Kidney epithelial cell (primary cell): Measurements from ENCODE around the gene SAXO2. TPM values are rescaled to one million over a fixed set of nuclear protein-coding genes. Genes with fewer than 3 reads are reported as not detected.
"Not testable (repeated sequence)": the region's sequence is repeated elsewhere in the genome, so short reads cannot be mapped to it uniquely, and the experiment has no call there.

Source experiments
- DNase-seq: peaks from one replicate; pipeline ENCODE4 v3.0.0-alpha.2; 2010; ENCODE audit warnings: low read depth
- H3K27me3 ChIP-seq: 2 replicates; pipeline ENCODE4 v1.6.0; 2011; ENCODE audit warnings: low read length; ENCODE audit not compliant: control insufficient read depth, insufficient read depth
- H3K36me3 ChIP-seq: 2 replicates; pipeline ENCODE4 v1.5.1; 2011; ENCODE audit warnings: low read length; ENCODE audit not compliant: control insufficient read depth, insufficient read depth
- H3K4me3 ChIP-seq: 2 replicates; pipeline ENCODE4 v1.5.1; 2011; ENCODE audit warnings: low read depth, mild to moderate bottlenecking, control low read depth, low read length
- total RNA-seq: library from RNA; depleted of rRNA; stranded (reverse); fragments of >200 nt; gene quantifications from 2 replicates; pipeline ENCODE4 v1.2.3, GENCODE V29; 2015
- TF ChIP-seq, protein P1 (sequence below): IDR thresholded peaks from 2 replicates; pipeline ENCODE4 v1.5.1; 2011; ENCODE audit warnings: mild to moderate bottlenecking, moderate library complexity, low read length, control low read depth, inconsistent platforms; ENCODE audit not compliant: insufficient read depth, poor library complexity, severe bottlenecking

SAXO2 gene
- total RNA-seq, 1 donor from 2014 or later, result 0.79 TPM

DNA sequence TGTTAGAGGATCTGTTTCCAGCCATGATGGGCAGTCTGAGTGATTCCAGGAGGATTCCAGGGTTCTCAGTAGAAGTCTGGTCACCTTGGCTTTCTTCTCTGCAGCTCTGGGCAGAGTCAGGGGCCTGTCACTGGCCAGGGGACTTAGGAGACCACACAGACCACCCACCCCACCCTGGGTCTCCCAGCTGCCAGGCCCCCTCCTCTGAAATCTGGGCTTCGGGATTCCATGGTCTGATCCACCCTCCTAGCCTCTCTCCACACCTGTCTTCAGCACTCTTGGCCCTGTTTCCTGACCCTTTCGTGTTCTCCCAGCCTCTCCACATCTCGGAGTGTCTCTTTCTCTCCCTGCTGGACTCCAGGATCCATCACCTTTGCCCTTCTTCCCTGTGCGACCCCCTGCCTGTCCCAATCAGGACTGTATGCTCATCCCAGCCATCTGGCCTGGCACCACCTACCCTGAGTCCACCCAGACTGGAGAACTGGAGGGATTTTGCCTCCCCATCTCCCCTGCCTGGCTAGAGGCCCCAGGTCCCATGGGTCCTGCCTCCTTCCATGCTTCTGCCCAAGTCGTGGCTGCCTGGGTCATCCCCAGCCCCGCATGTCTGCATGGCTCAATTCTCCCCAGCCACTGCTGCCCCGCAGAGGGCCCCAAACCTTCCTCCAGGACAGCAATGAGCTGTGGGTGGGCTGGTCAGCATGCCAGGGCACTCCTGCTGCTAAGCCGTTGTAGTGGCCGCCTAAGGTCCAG, 52.3 kb downstream of the SAXO2 start:
- Histone ChIP-seq H3K4me3 (no peak overlapping the region), H3K27me3 (no peaks in the 10 kb centered on the region), H3K36me3 (no peaks in the 10 kb centered on the region)
- TF ChIP-seq, protein P1, sequence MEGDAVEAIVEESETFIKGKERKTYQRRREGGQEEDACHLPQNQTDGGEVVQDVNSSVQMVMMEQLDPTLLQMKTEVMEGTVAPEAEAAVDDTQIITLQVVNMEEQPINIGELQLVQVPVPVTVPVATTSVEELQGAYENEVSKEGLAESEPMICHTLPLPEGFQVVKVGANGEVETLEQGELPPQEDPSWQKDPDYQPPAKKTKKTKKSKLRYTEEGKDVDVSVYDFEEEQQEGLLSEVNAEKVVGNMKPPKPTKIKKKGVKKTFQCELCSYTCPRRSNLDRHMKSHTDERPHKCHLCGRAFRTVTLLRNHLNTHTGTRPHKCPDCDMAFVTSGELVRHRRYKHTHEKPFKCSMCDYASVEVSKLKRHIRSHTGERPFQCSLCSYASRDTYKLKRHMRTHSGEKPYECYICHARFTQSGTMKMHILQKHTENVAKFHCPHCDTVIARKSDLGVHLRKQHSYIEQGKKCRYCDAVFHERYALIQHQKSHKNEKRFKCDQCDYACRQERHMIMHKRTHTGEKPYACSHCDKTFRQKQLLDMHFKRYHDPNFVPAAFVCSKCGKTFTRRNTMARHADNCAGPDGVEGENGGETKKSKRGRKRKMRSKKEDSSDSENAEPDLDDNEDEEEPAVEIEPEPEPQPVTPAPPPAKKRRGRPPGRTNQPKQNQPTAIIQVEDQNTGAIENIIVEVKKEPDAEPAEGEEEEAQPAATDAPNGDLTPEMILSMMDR, result no peak
- no peak for DNase-seq

DNA sequence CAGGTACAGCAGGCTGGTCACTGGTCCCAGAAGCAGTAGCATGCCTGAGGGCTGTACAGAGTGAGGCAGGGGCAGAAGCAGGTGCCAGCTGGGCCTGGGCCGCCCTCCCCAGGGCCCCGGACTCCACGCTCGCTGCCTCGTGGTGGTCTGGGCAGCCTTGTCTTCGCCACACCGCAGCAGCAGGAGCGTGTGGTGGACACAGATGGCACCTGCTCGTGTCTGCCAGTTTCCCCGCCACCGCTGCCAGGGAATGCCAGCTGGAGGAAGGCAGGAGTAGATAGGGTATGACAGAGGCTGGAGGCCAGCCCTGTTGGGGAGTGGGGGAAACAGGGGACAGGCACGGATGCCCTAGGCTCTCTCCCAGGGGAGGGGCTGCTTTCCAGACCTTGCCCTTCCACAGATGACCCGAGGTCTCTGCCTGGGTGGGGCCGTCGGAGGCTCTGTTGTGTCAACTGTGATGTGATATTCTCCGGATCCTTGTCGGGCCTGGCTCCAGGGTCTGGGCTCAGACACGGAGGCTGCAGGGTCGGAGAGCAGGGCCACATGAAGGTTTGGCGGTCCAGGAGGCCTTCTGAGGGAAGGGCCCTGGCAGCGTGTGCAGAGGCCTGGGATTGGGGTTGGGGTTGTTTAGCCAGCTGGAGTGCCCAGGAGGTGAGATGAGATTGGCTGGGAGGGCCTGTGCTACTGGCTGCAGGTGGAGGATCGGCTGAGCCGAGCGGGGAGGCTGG, 53.1 kb downstream of the SAXO2 start:
- no peak for DNase-seq

DNA sequence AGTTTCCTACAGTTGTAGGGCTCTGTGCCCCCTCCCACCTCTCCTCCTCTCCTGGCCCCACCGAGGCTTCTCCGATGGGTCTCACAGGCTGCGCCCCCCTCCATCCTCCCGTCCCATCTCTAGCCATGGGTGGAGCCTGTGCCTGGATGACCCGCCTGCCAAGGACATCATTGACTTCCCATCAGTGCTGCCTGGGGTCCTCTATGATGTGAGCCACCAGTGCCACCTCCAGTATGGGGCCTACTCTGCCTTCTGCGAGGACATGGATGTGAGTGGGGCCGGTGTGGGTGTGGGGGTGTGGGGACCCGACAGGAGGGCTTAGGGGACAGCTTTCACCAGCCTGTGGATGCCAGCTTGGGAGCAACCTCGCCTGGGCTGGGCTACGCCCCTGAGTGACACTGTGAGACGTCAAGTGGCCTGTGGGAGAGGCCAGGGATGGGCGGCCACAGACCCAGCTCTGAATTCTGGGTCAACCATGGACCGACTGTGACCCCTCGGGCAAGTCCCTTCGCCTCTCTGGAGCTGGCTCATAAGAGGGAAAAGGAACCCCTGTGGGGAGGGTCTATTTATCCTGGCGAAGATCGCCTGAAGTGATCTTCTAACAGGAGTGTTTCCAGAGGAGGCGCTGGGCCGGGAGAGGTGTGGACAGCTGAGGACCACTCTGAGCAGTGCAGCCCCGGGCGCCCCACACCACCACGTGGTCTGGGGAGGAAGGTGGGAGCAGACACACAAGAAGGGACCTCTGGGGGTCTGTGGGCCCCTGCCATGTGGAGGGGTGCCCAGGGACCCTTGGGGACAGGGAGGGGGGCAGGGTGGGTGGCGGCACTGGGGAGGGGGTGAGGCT, 53.9 kb downstream of the SAXO2 start:
- H3K27me3 ChIP-seq, H3K36me3 ChIP-seq, DNase-seq, H3K4me3 ChIP-seq: not testable (repeated sequence)

More for the DNA sequence above, 53.1 kb downstream of the SAXO2 start:
- Histone ChIP-seq H3K4me3 (no peak overlapping the region), H3K27me3 (no peaks in the 10 kb centered on the region), H3K36me3 (no peaks in the 10 kb centered on the region)
- TF ChIP-seq, protein P1, result no peak

- TF ChIP-seq, protein P1, result no peak
- DNase-seq, result no peak
Observed at GRCh38 chr15:82317091-82317489, 54.5 kb downstream of the SAXO2 start.

GRCh38 chr15:82317516-82317915, 54.9 kb downstream of the SAXO2 start:
- not testable (repeated sequence) for DNase-seq, H3K4me3 ChIP-seq, H3K27me3 ChIP-seq, H3K36me3 ChIP-seq

More at GRCh38 chr15:82317091-82317489, 54.5 kb downstream of the SAXO2 start:
- no peaks in the 10 kb centered on the region for H3K27me3 ChIP-seq
- no peak overlapping the region for H3K4me3 ChIP-seq
- H3K36me3 ChIP-seq, result no peaks in the 10 kb centered on the region

GRCh38 chr15:82318281-82318680, 55.7 kb downstream of the SAXO2 start:
- not testable (repeated sequence) for DNase-seq

DNA sequence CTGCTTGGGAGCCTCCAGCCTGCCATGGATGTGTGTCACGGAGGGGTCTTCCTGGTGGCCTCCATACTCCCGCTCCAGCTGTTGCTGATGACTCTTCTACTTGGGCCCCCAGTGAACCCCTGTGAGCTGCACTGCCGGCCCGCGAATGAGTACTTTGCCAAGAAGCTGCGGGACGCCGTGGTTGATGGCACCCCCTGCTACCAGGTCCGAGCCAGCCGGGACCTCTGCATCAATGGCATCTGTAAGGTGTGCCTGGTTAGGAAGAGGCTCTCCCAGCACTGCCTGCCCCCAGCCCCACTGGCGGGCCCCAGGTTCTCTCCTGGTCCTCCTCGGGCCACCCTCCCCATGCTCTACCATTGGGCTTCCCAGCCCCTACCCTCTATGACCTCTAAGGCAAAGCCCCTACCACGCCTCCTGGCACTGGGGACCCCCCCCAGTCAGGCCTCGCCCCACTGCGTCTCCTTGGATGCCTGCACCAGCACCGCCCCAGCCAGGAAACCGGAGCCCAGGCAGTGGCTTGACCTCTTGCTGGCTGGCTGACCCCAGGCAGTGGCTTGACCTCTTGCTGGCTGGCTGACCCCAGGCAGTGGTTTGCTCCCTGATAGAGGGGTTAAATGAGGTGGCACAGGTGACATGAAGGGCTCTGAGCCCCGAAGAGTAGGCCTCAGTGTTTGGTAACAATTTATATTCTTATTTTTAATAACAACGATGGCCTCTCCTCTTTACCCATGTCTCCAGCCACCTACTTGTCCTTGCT, 57.1 kb downstream of the SAXO2 start:
- H3K27me3 ChIP-seq, H3K36me3 ChIP-seq, H3K4me3 ChIP-seq, DNase-seq: not testable (repeated sequence)

More at GRCh38 chr15:82318281-82318680, 55.7 kb downstream of the SAXO2 start:
- not testable (repeated sequence) for H3K4me3 ChIP-seq, H3K27me3 ChIP-seq, H3K36me3 ChIP-seq

GRCh38 chr15:82320861-82321260, 58.2 kb downstream of the SAXO2 start:
- not testable (repeated sequence) for DNase-seq, H3K27me3 ChIP-seq, H3K36me3 ChIP-seq

DNA sequence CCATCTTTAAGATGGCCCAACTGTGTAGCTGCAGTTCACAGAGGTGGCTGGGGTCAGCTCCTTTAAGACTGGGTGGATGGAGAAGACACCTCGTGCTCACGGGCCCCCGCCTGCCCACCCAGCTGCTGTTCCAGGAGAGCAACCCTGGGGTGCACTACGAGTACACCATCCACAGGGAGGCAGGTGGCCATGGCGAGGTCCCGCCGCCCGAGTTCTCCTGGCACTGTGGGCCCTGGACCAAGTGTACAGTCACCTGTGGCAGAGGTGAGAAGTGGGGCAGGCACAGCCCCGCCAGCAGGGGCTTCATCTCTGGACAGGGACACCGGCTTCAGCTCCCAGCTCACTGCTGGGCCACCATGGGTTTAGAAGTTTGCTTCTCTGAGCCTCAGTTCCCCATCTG, 59.9 kb downstream of the SAXO2 start:
- DNase-seq, H3K4me3 ChIP-seq, H3K27me3 ChIP-seq, H3K36me3 ChIP-seq: not testable (repeated sequence)

More at GRCh38 chr15:82320861-82321260, 58.2 kb downstream of the SAXO2 start:
- not testable (repeated sequence) for H3K4me3 ChIP-seq

- not testable (repeated sequence) for H3K4me3 ChIP-seq
Observed at GRCh38 chr15:82324831-82325230, 62.2 kb downstream of the SAXO2 start.

More at GRCh38 chr15:82324831-82325230, 62.2 kb downstream of the SAXO2 start:
- not testable (repeated sequence) for DNase-seq, H3K27me3 ChIP-seq, H3K36me3 ChIP-seq
